NCI-H128 (cell line): ENCODE data around the gene MYH10.
"Not testable (repeated sequence)": the region's sequence is repeated elsewhere in the genome, so short reads cannot be mapped to it uniquely, and the experiment has no call there.

Experiments
- DNase-seq: peaks from one replicate; lab custom pipeline; 2025; ENCODE audit not compliant: unreplicated experiment; lab: John Stamatoyannopoulos, UW

MYH10 gene

DNA sequence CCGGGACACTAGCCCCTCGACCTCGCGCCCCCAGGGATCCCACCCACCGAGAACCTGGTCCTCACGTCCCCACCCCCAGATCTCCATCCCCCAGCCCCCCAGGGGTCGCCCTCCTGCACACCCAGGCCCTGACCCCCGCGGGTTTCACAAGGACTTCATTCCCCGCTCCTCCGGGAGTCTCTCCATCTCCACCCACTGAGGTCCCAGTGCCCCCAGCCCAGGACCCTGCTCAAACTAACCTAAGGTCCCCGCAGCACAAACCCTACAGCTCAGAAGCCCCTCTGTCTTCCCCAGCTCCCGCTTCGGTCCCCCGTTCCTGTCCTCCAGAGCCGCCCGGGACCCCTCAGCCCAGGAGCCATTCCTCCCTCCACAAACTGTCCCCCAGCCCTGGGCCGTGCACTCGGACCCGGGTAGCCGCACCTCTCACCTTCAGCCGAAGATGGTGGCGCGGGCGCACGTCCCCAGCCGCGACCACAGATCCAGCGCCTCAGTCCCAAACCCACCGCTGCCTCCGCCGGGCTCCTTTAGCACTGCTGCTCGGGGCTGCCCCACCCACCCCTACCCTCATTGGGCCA lies at the start of gene MYH10:
Gene MYH10, minus strand, starts transcription at position 499 of the 575 bp plus-strand sequence. CDS start 7,479 bp downstream, outside the sequence.
- no peak for DNase-seq

DNA sequence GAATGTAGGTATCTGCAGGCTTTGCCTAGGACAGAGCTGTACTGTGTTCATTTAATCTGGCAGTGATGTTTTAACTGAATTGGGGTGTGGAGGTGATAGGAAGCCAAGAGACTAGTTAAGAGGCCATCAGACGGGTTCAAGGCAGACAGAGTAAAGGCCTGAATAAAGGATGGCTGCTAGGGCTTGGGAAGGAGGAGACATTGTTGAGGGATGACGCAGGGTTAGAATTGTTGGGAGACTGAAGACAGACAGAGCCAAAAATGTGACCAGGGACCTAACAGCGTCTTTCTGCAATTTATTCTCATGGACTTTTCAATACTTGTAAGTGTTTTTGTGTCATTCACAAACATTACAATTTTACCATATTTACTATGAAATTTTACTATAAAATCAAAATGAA lies 48.6 kb upstream of the MYH10 start:
- DNase-seq = no peak

DNA sequence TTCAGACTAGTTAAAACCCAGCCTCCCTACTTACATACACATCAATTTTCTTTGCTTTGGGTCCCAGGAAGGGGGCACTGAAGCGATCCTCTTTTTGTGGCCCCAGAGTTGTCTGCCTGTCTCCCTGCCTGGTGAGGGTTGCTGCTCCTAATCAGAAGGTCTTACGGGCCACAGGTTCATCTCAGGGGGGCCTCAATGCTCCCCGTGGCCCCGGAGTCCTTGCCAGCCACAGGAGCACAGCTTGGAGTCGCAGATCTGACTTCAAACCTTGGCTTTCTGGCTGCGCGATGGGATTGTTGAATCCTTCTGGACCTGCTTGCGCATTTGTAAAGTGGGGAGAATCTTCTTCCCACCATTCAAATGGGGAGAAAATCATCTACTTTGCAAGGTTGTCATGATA lies 44.8 kb upstream of the MYH10 start:
- DNase-seq = no peak

DNA sequence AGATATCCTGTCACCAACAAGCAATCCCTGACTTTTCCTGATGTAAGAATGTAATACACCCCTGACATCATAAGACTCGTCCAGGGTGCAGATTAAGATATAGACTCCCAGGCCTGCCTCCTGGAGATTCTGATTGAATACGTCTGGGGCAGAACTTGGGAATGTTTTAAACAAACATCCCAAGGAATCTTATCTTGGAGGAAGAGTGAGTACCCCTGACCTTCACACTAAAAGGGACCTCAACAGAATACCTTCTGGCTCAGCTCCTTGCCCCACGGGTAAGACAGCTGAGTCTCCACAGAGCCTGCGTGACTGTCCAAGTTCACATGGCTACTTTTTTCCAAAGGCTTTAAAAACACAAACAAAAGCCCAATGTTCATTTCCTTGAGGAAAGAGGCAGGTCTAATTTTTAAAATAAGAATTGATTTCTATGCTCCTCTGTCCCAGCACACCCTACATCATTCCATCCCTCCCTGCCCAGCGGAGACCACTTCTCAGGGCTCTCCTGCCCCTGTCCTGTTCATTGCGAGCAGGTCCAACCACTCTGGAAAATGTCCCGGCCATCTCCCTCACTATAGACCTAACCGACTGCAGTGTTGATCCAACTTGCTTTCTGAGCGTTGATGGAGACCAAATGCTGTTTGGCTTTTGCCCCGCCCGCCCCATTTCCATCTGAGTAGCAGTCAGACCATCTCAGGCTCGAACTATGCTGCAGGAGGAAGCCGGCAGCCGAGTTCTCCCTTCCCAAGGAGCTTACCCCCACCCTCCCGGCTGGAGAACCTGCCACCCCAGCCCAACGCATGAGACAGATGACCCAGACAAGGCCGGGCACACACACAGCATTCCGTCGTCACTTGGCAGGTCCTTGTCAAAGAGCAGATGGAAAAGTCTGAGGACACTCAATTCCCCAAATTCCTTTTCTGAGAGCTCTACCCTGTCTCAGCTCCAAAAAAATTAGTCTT lies 44.1 kb upstream of the MYH10 start:
- no peak for DNase-seq

DNA sequence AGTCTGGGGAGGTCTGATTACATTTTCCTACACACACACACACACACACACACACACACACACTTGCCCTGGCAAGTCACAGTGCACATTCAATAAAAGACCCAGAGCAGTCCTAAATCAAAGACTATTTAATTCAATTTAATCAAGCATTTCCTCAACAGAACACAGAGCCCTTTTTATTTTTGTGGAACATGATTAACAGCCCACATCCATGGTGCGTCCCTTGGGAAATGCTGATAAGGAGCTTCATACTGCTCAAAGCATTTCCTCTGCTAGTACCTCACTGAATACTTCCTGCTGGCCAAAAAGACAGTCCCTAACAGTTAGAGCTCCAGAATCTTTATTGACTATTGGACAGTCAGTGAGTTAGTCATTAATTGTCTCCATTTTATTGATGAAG lies 43.1 kb upstream of the MYH10 start:
- DNase-seq = no peak

DNA sequence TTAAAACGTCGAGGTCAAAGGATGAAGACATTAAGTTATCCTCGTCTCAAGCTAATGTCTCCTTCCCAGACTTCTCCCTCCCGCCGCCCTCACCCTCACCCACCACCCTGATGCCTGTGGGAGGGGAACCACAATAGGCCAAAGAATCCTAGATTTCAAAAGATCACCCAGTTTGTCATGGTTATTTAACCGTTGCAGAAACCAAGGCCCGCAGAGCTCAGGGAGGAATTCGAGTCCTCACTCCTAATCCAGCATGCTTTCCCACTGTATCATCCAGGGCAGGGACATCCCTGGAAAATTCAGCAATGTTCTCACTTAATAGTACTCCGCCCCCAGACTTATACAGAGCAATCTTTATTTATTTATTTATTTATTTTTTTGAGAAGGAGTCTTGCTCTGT lies 41.8 kb upstream of the MYH10 start:
- no peak for DNase-seq

DNA sequence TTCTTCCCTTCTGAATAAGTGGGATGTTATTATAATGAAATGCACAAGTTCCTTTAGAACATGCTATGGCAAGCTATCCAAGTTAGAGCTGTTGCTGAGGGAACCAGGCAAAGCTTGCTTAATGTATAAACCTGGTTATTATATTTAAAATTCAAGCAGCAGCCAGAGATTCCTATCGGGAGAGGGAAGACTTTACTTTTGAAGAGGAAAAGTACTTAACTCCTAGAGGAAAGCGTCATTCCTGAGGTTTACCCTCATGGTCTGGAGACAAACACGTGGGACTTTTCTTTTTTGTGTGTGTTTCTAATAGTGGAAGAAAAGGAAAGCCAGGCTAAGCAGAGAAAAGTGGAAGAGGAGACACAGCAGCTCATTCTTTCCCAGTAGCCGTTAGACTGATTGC lies 39.9 kb upstream of the MYH10 start:
- DNase-seq = no peak

DNA sequence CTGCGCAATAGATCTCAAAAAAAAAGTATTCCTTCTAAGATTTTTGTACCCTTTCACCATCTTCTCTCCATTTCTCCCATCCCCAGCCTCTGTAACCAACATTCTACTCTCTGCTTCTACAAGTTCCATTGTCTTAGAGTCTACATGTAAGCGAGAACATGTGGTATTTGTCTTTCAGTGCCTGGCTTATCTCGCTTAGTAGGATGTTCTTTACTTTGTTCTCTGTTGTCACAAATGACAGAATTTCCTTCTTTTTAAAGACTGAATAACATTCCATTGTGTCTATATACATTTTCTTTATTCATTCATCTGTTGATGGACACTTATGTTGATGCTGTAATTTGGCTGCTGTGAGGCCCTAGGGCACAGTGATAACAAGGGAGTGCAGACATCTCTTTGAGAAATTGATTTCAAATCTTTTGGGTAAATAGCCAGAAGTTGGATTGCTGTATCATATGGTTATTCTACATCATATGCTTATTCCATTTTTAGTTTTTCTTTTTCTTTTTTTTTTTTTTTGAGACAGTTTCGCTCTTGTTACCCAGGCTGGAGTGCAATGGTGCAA lies 37.7 kb upstream of the MYH10 start:
- DNase-seq = no peak

DNA sequence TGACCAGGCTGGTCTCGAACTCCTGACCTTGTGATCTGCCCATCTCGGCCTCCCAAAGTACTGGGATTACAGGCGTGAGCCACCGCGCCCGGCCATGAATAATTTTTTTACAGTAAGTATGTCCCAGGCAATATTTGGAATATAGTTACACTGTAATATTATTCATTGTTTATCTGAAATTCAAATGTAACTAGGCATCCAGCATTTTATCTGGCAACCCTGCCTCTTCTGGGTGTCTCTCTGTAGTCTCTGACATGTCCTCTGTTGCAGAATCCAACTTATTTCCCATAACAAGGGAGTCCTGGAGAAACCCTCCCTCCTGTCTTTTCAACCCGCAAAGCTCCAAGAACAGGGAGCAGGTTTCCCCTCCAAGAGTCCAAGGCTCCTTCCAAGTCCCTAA lies 36.9 kb upstream of the MYH10 start:
- no peak for DNase-seq

DNA sequence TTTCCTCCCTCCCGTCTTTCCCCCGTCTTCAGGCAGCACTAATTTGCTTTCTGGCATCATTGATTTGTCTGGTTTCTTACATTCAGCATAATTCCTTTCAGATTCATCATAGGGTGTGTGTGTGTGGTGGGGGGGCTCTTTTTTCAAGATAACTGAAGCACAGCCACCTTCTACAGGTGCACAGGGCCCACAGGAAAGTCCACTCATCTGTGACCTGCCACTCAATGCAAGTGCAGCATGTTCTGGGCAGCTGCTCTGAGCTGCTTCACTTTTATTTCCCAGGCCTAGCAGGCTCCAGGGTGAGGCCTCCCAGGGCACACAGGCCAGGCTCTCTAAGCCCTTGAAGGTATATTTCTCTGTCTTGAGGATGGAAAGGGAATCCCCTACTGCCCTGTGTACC lies 35.2 kb upstream of the MYH10 start:
- DNase-seq = no peak

DNA sequence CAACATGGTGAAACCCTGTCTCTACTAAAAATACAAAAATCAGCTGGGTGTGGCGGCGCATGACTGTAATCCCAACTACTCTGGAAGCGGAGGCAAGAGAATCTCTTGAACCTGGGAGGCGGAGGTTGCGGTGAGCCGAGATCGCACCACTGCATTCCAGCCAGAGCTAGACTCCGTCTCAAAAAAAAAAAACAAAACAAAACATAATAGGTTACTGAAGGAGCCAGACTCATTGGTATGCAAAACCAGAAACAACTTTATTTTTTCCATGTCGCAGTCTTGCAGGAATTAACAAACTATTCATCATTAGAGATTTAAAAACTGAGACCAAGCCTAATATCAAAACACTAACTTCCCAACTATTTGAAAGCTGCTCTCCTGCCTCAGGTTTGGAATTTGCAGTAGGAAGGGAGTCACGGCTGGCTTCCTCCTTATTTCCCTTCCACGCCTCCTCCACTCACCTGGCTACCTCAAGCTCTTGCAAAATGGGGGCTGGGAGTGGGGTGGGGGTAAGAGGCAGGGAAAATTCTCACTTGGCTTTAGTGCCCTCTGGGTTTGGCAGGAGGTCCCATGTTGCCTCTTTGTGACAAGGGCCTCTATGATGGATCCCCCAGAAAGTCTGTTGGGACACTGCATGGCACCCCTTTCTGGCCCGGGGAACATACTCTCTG lies 34.1 kb upstream of the MYH10 start:
- no peak for DNase-seq

DNA sequence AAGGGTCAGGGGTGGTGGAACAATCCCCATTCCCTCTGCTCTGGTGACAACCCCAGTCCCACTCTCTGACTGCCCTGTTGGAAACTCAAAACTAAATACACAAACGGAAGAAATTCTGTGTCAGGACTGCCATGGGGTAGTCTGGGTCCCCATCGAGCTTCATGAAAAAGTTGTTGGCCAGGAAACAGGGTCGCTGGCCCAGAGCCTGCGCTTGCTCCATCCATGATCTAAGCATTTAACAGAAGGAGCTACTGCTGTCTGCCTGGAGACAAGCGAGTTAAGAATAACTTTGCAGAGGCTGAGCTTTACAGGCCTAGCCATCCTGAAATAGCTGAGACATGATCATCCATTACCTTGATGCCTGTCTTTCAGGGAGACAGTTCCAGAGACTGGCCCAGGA lies 32.4 kb upstream of the MYH10 start:
- DNase-seq = no peak

DNA sequence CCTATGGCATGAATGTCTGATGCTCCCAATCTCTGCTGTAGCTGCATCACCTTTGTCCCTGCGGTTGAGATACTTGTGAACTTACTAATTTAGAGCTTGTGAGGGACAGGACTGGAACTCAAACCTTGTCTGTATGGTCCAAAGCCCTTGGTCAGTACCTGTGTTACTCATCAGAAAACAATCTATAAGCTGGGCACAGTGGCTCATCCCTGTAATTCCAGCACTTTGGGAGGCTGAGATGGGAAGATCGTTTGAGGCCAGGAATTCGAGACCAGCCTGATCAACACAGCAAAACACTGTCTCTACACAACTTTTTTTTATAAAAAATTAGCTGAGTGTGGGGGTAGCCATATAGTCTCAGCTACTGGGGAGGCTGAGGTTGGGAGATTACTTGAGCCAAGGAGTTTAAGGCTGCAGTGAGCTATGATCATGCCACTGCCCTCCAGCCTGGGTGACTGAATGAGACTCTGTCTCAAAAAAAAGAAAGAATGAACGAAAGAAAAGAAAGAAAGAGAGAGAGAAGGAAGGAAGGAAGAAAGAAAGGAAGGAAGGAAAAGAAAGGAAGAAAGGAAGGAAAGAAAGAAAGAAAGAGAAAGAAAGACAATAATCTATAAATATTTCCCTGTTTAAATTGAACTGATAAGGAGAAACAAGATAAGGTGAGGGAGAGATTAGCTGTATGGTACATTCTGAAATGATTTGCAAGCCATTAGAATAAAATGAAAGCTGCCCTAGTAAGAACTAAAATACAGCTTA lies 31.7 kb upstream of the MYH10 start:
- DNase-seq = no peak

DNA sequence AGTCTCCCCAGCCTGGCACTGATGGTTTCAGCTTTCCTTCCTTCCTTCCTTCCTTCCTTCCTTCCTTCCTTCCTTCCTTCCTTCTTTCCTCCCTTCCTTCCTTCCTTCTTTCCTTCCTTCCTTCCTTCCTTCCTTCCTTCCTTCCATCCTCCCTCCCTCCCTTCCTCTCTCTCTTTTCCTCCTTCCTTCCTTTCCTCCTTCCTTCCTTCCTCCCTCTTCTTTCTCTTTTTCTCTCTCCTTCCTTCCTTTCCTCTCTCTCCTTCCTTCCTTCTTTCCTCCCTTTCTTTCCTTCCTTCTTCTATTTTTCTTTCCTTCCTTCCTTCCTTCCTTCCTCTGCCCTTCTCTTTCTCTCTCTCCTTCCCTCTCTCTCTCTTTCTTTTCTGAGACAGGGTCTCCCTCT lies 30.2 kb upstream of the MYH10 start:
- not testable (repeated sequence) for DNase-seq

DNA sequence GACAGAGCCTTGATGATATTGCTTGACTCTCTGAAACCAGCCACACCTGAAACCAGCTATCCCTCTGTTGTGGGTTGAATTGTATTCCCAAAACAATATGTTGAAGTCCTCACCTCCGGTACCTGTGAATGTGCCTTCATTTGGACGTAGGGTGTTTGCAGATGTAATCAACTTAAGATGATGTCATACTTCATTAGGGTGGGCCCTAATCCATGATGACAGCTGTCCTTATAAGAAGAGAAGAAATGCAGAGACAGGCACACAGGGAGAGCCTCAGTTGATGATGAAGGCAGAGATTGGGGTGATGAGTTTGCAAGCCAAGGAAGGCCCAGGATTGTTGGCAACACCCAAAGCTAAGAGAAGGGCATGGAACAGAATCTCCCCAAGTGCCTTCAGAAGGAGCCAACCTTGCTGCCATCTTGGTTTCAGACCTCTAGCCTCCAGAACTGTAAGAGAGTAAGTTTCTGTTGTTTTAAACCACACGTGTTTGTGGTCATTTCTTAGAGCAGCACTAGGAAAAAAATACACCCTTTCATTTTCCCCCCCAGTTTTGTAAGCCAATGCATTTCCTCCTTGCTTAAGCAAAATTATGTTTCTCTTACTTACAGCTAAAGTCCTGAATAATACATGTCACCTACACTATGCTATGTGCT lies 29.4 kb upstream of the MYH10 start:
- DNase-seq = no peak

DNA sequence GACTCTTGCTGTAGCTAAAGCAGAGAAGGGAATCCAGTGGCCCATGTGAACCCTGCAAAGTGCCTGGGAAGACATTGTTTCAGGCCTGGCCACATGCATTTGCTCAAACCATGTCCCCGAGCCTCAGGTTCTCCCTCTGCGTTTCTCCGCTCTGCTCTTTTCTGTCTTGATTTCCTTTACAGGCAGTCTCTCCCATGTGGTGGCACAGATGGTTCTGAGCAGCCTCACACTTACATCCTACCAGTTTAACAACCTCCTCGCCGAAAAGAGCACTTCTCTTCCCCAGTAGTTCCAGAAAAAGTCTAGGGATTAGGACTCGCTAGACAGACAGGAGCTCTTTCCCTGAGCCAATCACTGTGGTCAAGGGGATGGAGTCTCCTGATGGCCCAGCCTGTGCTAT lies 28.3 kb upstream of the MYH10 start:
- DNase-seq = no peak

DNA sequence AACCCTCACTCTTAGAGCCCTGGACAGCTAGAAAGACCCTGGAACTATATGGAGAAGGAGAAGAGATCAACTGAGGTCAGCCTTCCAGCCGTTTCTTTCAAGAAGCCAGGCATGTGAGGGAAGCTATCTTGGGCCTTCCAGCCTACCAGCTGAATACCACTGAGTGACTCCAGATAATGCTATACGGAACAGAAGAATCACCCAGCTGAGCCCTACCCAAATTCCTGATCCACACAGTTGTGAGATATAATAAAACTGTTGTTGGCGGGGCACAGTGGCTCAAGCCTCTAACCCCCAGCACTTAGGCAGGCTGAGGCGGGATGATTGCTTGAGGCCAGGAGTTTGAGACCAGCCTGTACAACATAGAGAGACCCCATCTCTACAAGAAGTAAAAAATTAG lies 26.2 kb upstream of the MYH10 start:
- no peak for DNase-seq

DNA sequence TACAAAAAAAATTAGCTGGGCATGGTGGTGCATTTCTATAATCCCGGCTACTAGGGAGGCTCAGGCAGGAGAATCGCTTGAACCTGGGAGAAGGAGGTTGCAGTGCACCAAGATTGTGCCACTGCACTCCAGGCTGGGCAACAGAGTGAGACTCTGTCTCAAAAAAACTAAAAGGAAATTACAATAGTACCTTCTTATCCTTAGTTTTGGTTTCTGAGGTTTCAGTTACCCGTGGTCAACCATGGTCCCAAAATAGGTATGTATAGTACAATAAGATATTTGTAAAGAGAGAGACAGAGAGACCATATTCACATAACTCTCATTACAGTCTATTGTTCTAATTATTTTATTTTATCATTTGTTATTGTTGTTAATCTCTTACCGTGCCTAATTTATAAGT lies 24.3 kb upstream of the MYH10 start:
- DNase-seq = no peak

DNA sequence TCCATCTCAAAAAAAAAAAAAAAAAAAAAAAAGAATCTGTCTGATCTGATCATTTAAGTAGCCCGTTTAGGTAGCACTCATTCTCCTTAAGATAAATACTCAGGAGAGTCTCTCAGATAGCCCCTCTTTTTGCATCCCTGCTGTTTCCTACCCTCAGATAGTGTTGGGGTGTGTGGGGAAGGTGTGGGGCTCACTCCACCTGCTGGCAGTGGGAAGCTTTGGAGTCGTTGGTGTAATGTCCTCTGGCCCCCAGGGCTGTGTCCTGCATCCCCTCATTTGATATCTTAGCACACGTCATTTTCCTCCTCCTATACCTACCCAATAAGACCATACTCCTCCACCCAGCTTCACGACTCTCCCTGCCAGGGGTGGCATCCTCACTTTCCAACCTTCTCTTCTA lies 20.5 kb upstream of the MYH10 start:
- no peak for DNase-seq

DNA sequence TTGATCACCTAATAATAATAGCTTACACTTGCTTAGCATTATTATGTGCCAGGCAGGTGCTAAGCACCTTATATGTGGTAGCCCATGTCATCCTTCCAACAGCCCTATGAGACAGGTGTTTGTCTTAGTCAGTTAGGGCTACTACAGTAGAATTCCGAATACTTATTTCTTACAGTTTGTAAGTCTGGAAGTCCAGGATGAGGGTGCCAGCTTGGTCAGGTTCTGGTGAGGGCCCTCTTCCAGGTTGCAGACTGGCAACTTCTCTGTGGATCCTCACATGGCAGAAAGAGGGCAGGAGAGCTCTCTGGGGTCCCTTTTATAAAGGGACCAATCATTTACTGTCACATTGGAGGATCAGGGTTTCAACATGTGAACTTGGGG lies 19.6 kb upstream of the MYH10 start:
- DNase-seq = no peak
